ENCODE data around the gene MAK.

- TF ChIP-seq EZH2 (IDR thresholded peaks at IDR 0.05; ENCODE audit: borderline replicate concordance, insufficient read depth, low read depth, low read length, poor library complexity, severe bottlenecking): no peak
- TF ChIP-seq CTCF (IDR thresholded peaks at IDR 0.05): no peak
Observed at GRCh38 chr6:10877871-10878270, 39.5 kb upstream of the MAK start.
